ENCODE measurements around the gene GALNT13. TPM values are rescaled to one million over a fixed set of nuclear protein-coding genes. Genes with fewer than 3 reads are reported as not detected.

Gene GALNT13
- total RNA-seq, 1 donor from 2014 or later = 0.46 TPM

- Histone ChIP-seq H3K27me3 (ENCODE audit: control insufficient read depth, insufficient read depth, low read length) (no peaks in the 10 kb centered on the region), H3K36me3 (ENCODE audit: control insufficient read depth, insufficient read depth, low read length) (no peaks in the 10 kb centered on the region), H3K4me3 (ENCODE audit: low read depth, low read length) (no peak overlapping the region)
- TF ChIP-seq, protein P1, sequence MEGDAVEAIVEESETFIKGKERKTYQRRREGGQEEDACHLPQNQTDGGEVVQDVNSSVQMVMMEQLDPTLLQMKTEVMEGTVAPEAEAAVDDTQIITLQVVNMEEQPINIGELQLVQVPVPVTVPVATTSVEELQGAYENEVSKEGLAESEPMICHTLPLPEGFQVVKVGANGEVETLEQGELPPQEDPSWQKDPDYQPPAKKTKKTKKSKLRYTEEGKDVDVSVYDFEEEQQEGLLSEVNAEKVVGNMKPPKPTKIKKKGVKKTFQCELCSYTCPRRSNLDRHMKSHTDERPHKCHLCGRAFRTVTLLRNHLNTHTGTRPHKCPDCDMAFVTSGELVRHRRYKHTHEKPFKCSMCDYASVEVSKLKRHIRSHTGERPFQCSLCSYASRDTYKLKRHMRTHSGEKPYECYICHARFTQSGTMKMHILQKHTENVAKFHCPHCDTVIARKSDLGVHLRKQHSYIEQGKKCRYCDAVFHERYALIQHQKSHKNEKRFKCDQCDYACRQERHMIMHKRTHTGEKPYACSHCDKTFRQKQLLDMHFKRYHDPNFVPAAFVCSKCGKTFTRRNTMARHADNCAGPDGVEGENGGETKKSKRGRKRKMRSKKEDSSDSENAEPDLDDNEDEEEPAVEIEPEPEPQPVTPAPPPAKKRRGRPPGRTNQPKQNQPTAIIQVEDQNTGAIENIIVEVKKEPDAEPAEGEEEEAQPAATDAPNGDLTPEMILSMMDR (IDR thresholded peaks at IDR 0.05; ENCODE audit: insufficient read depth, low read length, poor library complexity, severe bottlenecking) = no peak
- DNase-seq (ENCODE audit: low read depth) = no peak
Measured at GRCh38 chr2:154443919-154444318, 572.2 kb downstream of the GALNT13 start.

- TF ChIP-seq, protein P1 (IDR thresholded peaks at IDR 0.05; ENCODE audit: insufficient read depth, low read length, poor library complexity, severe bottlenecking) = no peak
- Histone ChIP-seq H3K36me3 (ENCODE audit: control insufficient read depth, insufficient read depth, low read length) (no peaks in the 10 kb centered on the region), H3K27me3 (ENCODE audit: control insufficient read depth, insufficient read depth, low read length) (no peaks in the 10 kb centered on the region), H3K4me3 (ENCODE audit: low read depth, low read length) (no peak overlapping the region)
- DNase-seq (ENCODE audit: low read depth) = no peak
Measured at GRCh38 chr2:154446324-154446723, 574.6 kb downstream of the GALNT13 start.

- no peaks in the 10 kb centered on the region for H3K36me3 ChIP-seq (ENCODE audit: control insufficient read depth, insufficient read depth, low read length)
- TF ChIP-seq, protein P1 (IDR thresholded peaks at IDR 0.05; ENCODE audit: insufficient read depth, low read length, poor library complexity, severe bottlenecking) = no peak
- no peaks in the 10 kb centered on the region for H3K27me3 ChIP-seq (ENCODE audit: control insufficient read depth, insufficient read depth, low read length)
- DNase-seq (ENCODE audit: low read depth) = no peak
- no peak overlapping the region for H3K4me3 ChIP-seq (ENCODE audit: low read depth, low read length)
Measured at GRCh38 chr2:154447727-154448418, 576.2 kb downstream of the GALNT13 start.

DNA sequence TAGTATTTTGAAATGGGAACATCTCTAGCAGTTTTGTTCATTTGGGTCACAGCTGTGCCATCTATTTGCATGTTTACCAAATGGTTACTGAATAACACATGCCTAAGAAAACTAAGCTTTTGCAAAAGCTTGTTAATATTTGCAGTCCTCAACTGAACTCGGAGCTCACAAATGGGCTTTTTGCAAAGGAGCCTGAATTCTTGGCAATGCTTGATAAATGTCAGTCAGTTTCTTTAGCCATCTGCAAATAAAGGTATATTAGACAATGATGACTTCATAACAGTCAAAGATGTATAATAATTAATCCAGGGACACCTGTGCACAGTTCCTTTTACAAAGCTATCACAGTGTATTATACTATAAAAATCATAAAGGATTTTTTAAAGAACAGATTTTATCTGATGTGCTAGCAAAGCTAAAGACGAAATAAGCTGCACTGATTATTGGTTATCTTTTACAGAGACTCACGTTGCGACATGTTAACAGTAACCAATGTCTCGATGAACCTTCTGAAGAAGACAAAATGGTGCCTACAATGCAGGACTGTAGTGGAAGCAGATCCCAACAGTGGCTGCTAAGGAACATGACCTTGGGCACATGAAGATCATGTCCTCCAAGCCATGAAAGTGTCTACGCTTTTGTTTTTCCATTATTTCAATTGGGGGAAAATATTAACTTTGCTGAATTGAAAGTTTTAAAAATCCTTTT is 578.4 kb downstream of the GALNT13 start:
- H3K4me3 ChIP-seq (ENCODE audit: low read depth, low read length) = no peak overlapping the region
- TF ChIP-seq, protein P1 (IDR thresholded peaks at IDR 0.05; ENCODE audit: insufficient read depth, low read length, poor library complexity, severe bottlenecking) = no peak
- H3K27me3 ChIP-seq (ENCODE audit: control insufficient read depth, insufficient read depth, low read length) = no peaks in the 10 kb centered on the region
- no peak for DNase-seq (ENCODE audit: low read depth)
- H3K36me3 ChIP-seq (ENCODE audit: control insufficient read depth, insufficient read depth, low read length) = no peaks in the 10 kb centered on the region

DNA sequence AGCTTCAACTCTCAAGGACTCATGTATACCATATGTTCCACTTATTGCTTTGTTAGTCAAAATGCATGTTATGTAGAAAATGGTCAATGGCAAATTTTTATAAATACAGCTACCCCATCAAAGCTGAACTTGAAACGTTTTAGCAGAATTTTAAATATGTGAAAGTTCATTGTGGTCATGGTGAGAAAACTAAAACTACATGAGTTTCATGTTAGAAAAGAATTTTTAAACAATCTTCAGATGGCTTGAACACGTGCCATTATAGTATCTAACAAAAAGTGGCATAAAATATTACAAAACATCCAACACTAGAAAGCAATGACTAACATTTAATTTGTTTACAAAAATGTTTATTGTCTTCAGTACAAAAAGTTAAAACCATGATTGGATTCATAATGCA is 580.7 kb downstream of the GALNT13 start:
- no peaks in the 10 kb centered on the region for H3K36me3 ChIP-seq (ENCODE audit: control insufficient read depth, insufficient read depth, low read length)
- no peak for DNase-seq (ENCODE audit: low read depth)
- TF ChIP-seq, protein P1 (IDR thresholded peaks at IDR 0.05; ENCODE audit: insufficient read depth, low read length, poor library complexity, severe bottlenecking) = no peak
- H3K4me3 ChIP-seq (ENCODE audit: low read depth, low read length) = no peak overlapping the region
- no peaks in the 10 kb centered on the region for H3K27me3 ChIP-seq (ENCODE audit: control insufficient read depth, insufficient read depth, low read length)
